GM06990 (cell line): ENCODE data around the gene NAV2.

Experiments used
- DNase-seq: peaks from one replicate; pipeline ENCODE4 v3.0.0-alpha.2; 2011; ENCODE audit not compliant: insufficient read length; ENCODE audit errors: extremely low read depth
- H3K27me3 ChIP-seq: replicated peaks from 2 replicates; pipeline ENCODE4 v1.6.0; 2011; ENCODE audit warnings: low read length; ENCODE audit not compliant: control insufficient read depth, insufficient read depth
- H3K36me3 ChIP-seq: 2 replicates; pipeline ENCODE4 v1.5.1; 2011; ENCODE audit warnings: low read length; ENCODE audit not compliant: control insufficient read depth, insufficient read depth
- H3K4me3 ChIP-seq: replicated peaks from 2 replicates; pipeline ENCODE4 v1.5.1; 2011; ENCODE audit warnings: low read depth, mild to moderate bottlenecking, control low read depth, low read length
- TF ChIP-seq, protein P1 (sequence below): IDR thresholded peaks from 2 replicates; pipeline ENCODE4 v1.5.1; 2011; ENCODE audit warnings: low read length, control low read depth, mild to moderate bottlenecking, inconsistent platforms; ENCODE audit not compliant: insufficient read depth, poor library complexity, severe bottlenecking

NAV2 gene

DNA sequence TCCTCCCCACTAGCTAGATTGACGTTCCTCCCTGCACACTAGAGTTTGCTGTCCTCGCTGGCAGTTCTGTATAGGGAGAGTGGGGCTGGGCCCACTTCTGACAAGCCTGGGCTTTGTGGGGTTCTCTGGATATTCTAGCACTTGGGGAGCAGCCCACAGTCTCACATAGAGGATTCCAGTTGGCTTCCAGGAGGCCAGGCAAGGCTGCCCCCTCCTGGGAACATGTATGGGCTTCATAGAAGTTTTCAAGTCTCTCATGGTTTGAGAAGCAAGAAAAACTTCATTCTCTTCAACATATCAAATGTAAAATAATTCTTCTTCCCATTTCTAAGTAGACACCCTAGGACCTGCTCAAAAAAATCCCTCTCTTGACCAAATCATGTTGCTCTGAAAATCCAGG lies 87.5 kb downstream of the NAV2 start:
- Histone ChIP-seq H3K27me3 (no peaks in the 10 kb centered on the region), H3K36me3 (no peaks in the 10 kb centered on the region), H3K4me3 (no peak overlapping the region)
- DNase-seq, result no peak
- TF ChIP-seq, protein P1, sequence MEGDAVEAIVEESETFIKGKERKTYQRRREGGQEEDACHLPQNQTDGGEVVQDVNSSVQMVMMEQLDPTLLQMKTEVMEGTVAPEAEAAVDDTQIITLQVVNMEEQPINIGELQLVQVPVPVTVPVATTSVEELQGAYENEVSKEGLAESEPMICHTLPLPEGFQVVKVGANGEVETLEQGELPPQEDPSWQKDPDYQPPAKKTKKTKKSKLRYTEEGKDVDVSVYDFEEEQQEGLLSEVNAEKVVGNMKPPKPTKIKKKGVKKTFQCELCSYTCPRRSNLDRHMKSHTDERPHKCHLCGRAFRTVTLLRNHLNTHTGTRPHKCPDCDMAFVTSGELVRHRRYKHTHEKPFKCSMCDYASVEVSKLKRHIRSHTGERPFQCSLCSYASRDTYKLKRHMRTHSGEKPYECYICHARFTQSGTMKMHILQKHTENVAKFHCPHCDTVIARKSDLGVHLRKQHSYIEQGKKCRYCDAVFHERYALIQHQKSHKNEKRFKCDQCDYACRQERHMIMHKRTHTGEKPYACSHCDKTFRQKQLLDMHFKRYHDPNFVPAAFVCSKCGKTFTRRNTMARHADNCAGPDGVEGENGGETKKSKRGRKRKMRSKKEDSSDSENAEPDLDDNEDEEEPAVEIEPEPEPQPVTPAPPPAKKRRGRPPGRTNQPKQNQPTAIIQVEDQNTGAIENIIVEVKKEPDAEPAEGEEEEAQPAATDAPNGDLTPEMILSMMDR, result peak; percentile 17

GRCh38 chr11:19800714-19801519 lies 88.3 kb downstream of the NAV2 start:
- TF ChIP-seq, protein P1, result no peak
- Histone ChIP-seq H3K4me3 (no peak overlapping the region), H3K27me3 (no peaks in the 10 kb centered on the region), H3K36me3 (no peaks in the 10 kb centered on the region)
- no peak for DNase-seq

DNA sequence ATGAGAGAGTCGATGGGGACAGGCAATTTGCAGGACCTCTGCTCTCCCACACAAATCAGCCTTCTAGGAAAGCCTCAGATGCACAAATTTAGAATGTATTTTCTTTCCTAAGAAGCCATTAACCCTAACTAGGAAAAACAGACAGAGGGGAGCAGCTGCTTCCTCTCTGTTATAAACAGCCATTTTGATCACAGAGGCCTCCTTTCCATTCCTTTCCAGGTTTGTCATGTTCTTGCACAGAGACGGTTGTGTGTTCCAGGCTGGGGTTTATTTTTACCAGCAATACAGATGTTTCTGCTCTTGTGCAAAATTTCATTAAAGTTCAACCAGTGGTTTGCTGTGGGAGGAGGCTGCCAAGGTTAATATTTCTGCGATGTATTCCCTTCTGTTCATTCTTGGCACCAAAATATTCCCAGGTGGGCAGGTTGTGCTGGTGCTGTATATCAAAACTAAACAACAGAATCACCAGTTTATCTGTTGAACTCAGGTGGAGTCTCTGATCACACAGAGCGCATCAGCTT lies 90.2 kb downstream of the NAV2 start:
- TF ChIP-seq, protein P1, result no peak
- Histone ChIP-seq H3K36me3 (no peaks in the 10 kb centered on the region), H3K4me3 (no peak overlapping the region), H3K27me3 (no peaks in the 10 kb centered on the region)
- no peak for DNase-seq

- DNase-seq, result no peak
- H3K36me3 ChIP-seq, result no peaks in the 10 kb centered on the region
Measured at GRCh38 chr11:19803506-19803998, 90.9 kb downstream of the NAV2 start.

GRCh38 chr11:19805376-19805775 lies 92.7 kb downstream of the NAV2 start:
- no peak overlapping the region for H3K4me3 ChIP-seq
- no peaks in the 10 kb centered on the region for H3K27me3 ChIP-seq
- H3K36me3 ChIP-seq, result no peaks in the 10 kb centered on the region
- no peak for DNase-seq
- TF ChIP-seq, protein P1, result no peak

More at GRCh38 chr11:19803506-19803998, 90.9 kb downstream of the NAV2 start:
- TF ChIP-seq, protein P1, result no peak
- Histone ChIP-seq H3K4me3 (no peak overlapping the region), H3K27me3 (no peaks in the 10 kb centered on the region)
